Cardiac muscle cell (in vitro differentiated cells and primary cell): ENCODE results near the gene ADAM12. TPM values are rescaled to one million over a fixed set of nuclear protein-coding genes. Genes with fewer than 3 reads are reported as not detected.
"Not testable (repeated sequence)": the region's sequence is repeated elsewhere in the genome, so short reads cannot be mapped to it uniquely, and the experiment has no call there.

Source experiments
- DNase-seq, 2 donors: peaks; one replicate each; pipeline versions ENCODE4 v3.0.0 to v3.0.0-alpha.2; 2010 to 2017; ENCODE audit warnings: low read depth in 1 of 2, low spot score in 1 of 2
- H3K27ac ChIP-seq: fragments of 200-600 bp; sonication (generic); 2 replicates; pipeline ENCODE4 v1.5.1; 2016
- H3K27me3 ChIP-seq: fragments of 200-600 bp; sonication (generic); 2 replicates; pipeline ENCODE4 v1.6.0; 2016; ENCODE audit warnings: control low read depth
- H3K36me3 ChIP-seq: fragments of 200-600 bp; sonication (generic); 2 replicates; pipeline ENCODE4 v1.5.1; 2016; ENCODE audit warnings: control low read depth
- H3K4me1 ChIP-seq: fragments of 200-600 bp; sonication (generic); 2 replicates; pipeline ENCODE4 v1.8.1; 2017; ENCODE audit warnings: low read depth, mild to moderate bottlenecking, mixed run types
- H3K4me3 ChIP-seq: fragments of 200-600 bp; sonication (generic); 2 replicates; pipeline ENCODE4 v1.5.1; 2016; ENCODE audit warnings: mild to moderate bottlenecking
- H3K9me3 ChIP-seq: fragments of 200-600 bp; sonication (generic); 2 replicates; pipeline ENCODE4 v1.5.1; 2017; ENCODE audit warnings: low read depth, mild to moderate bottlenecking, control low read depth
- CTCF ChIP-seq: IDR thresholded peaks from 2 replicates; pipeline ENCODE4 v1.5.1; 2012; ENCODE audit warnings: low read depth, mild to moderate bottlenecking, low read length
- polyA plus RNA-seq: library from polyadenylated mRNA; unstranded; fragments of >200 nt; fragmentation: Nextera tagmentation; extraction: Ambion mirVana; gene quantifications from 2 replicates; pipeline ENCODE4 v1.2.1, GENCODE V29; 2016
- total RNA-seq: library from RNA; depleted of rRNA; stranded (reverse); fragments of >200 nt; gene quantifications from 2 replicates; pipeline ENCODE4 v1.2.3, GENCODE V29; 2016

The ADAM12 gene
- total and polyA plus RNA-seq, 2 experiments from 2014 or later, result 0.18 to 1.1 TPM

DNA sequence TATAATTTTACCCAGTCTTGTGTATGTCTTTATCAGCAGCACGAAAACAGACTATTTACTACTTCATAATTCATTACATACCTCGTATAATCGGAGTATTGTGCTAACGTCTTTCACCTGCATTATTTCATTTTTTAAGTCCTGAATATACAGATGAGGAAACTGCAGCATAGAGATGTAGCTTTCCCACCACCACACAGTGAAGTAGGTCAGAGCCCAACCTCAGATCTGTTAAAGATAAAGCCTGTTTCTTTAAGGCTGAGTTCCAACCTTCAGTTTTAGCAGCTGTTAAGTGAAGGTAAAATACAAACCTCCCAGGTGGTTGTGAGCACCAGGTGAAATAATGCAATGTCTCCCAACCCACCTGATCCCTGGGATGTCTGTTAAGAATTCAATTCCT lies 2.0 kb upstream of the ADAM12 start:
- H3K27me3 ChIP-seq, result peaks cover 23% of the 10 kb centered on the region
- H3K27ac ChIP-seq, result no peak overlapping the region
- no peak for TF ChIP-seq CTCF
- no peaks in the 10 kb centered on the region for H3K9me3 ChIP-seq
- no peaks in the 10 kb centered on the region for H3K4me1 ChIP-seq
- no peaks in the 10 kb centered on the region for H3K36me3 ChIP-seq
- H3K4me3 ChIP-seq, result no peak overlapping the region
- no peak for DNase-seq

DNA sequence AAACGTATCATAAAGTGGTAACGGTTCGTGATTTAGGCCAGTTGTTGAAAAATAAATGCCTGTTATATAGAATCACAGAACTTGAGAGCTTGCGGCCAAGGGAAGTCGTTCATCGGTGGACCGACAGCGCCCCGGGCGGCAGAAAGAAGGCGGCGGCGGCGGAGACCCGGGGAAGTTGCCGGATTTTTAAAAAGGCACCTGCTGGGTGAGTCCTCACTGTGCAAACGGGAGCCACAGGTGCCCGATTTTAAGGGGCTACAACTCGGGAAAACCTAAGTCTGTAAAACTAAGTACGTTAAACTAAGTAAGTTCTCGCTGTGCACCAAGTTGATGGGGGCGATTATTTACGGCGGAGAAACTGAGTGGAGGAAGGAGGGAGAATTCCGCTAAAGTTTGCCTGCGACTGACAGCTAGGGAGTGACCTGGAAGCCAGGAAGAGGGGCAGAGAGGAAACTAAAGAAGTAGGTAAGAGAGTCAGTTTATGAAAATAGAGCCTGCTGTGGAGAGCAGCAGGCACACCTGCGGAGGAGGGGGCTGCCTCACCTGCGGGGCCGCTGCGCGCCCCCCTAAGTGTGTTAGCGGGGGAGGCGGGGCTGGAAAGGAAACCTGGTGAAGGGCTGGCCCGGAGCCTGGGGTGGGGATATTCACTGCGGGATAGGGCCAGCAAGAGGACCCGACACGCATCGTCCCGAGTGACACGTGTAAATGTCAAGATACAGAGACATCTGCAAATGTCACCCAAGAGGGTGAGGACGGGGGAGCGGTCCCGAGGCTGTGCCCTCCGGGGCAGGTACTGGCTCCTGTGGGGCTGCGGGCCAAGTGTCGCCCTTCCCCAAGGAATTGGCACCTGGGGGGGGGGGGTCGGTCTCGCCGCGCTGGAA lies 996 bp downstream of the ADAM12 start:
- Histone ChIP-seq H3K4me3 (peak overlapping the region; percentile 65), H3K9me3 (no peaks in the 10 kb centered on the region), H3K27me3 (peaks cover 23% of the 10 kb centered on the region), H3K27ac (no peak overlapping the region), H3K4me1 (no peaks in the 10 kb centered on the region), H3K36me3 (no peaks in the 10 kb centered on the region)
- peak; percentile 89 for TF ChIP-seq CTCF
- peak; percentile 75 to 76 for DNase-seq

DNA sequence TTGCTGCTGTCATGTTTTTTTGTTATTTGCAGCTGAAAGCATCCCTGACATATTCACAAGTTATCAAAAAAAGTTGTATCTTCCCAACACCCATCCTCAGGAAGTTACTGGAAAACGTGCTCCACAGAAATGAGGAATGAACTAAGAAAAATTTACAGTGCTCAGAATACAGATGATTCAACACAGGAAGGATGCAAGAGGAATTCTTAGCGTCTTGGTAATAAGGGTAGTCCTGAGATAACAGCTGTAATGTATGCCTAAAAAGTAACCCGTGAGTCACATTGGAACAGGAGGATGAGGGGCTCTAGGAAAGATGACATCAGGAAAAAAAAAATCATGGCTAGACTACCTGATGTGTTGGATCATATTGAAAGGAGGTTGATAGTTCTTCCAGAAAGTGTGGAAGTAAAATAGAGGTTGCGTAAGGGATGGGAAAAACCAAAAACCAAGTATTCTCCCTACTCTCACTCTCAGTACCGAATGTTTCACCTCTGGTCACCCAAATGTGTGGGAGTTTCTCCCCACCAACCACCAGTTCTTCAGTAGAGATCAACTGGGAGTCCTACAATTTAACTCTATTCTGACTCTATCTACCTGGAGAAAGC lies 3.9 kb downstream of the ADAM12 start:
- Histone ChIP-seq H3K36me3 (no peaks in the 10 kb centered on the region), H3K4me3 (no peak overlapping the region), H3K27me3 (peaks cover 23% of the 10 kb centered on the region), H3K27ac (no peak overlapping the region), H3K4me1 (no peaks in the 10 kb centered on the region), H3K9me3 (no peaks in the 10 kb centered on the region)
- DNase-seq, result peak in 1 of 2 donors; percentile 66
- no peak for TF ChIP-seq CTCF

DNA sequence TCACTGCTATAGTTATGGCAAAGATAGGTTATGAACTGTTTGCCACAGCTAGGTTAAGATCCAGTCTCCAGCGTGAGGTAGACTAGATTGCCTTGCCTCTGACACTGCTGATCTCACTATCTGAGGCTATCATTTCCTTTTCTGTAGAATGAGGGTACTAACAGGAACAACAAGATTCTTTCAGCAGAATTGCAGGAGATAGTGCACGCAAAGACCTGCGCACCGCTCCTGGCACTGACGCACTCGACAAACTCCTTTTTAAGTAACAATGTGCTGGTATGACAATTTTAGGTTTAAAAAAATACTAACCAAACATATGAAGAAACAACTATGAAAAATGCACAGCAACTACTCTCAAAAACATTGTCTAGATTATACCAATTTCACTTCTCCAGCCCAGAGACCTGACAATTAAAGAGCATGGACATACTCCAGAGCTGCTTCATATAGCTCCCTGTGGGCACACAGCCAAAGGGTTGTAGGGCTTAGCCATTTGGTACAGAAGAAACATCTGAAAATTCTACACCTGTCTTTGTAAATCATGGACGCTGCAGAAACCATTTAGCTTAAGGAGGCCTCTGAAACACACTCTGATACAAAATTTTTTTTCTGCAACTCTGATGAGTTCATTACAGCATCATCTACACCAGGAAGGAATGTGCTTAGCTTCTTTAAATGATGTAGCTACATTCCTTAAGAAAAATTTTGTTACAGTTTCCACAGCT lies 7.8 kb downstream of the ADAM12 start:
- Histone ChIP-seq H3K4me3 (no peak overlapping the region), H3K4me1 (no peaks in the 10 kb centered on the region), H3K9me3 (no peaks in the 10 kb centered on the region), H3K36me3 (no peaks in the 10 kb centered on the region), H3K27ac (no peak overlapping the region), H3K27me3 (no peaks in the 10 kb centered on the region)
- no peak for TF ChIP-seq CTCF
- DNase-seq, result no peak

DNA sequence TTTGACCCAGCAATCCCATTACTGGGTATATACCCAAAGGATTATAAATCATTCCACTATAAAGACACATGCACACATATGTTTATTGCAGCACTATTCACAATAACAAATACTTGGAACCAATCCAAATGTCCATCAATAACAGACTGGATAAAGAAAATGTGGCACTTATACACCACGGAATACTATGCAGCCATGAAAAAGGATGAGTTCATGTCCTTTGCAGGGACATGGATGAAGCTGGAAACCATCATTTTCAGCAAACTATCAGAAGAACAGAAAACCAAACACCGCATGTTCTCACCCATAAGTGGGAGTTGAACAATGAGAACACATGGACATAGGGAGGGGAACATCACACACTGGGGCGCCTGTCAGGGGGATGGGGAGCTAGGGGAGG lies 9.1 kb downstream of the ADAM12 start:
- H3K27ac ChIP-seq, H3K4me3 ChIP-seq, H3K9me3 ChIP-seq, DNase-seq, H3K27me3 ChIP-seq, H3K4me1 ChIP-seq, H3K36me3 ChIP-seq: not testable (repeated sequence)

DNA sequence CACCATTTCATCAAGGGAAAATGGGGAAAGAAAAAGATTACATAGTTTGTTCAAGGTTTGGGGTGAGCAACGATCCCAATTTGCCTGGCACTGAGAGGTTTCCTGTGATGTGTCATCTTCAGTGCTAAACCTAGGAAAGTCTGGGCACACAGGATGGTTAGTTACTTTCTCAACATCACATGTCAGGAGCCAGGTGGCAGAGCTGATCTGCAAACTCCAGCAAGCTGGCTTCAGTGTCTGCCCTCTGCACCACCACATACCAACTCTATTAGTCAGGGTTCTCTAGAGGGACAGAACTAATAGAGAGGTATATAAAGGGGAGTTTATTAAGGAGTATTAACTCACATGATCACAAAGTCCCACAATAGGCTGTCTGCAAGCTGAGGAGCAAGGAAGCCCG lies 11.3 kb downstream of the ADAM12 start:
- Histone ChIP-seq H3K4me1 (no peaks in the 10 kb centered on the region), H3K27ac (no peak overlapping the region), H3K27me3 (no peaks in the 10 kb centered on the region), H3K36me3 (no peaks in the 10 kb centered on the region), H3K9me3 (no peaks in the 10 kb centered on the region), H3K4me3 (no peak overlapping the region)
- TF ChIP-seq CTCF, result no peak
- DNase-seq, result no peak
